GM23338 (cell line): Measurements from ENCODE around the gene HOXB4. TPM values are rescaled to one million over a fixed set of nuclear protein-coding genes. Genes with fewer than 3 reads are reported as not detected.

ENCODE experiments used
- ATAC-seq: fragments of 200-7000 bp; cut with Tn5 transposase; 3 replicates; pipeline ENCODE4 v1.9.1; 2020
- DNase-seq: peaks from one replicate; pipeline ENCODE4 v3.0.0-alpha.2; 2015; ENCODE audit warnings: low spot score
- H2AFZ ChIP-seq: fragments of 200-600 bp; sonication (generic); 2 replicates; pipeline ENCODE4 v1.8.0; 2016; ENCODE audit warnings: antibody characterized with exemption, mild to moderate bottlenecking, moderate library complexity
- H3F3A ChIP-seq: fragments of 200-600 bp; sonication (generic); replicated peaks from 2 replicates; pipeline ENCODE4 v1.8.0; 2017; ENCODE audit warnings: antibody characterized with exemption, mixed run types, low read depth
- H3K27ac ChIP-seq: fragments of 200-600 bp; sonication (generic); 2 replicates; pipeline ENCODE4 v1.6.1; 2016; ENCODE audit warnings: low read depth
- H3K27me3 ChIP-seq: fragments of 200-600 bp; sonication (generic); 2 replicates; pipeline ENCODE4 v1.8.0; 2016; ENCODE audit warnings: mild to moderate bottlenecking, mixed run types, moderate library complexity; ENCODE audit not compliant: insufficient read depth
- H3K36me3 ChIP-seq: fragments of 200-600 bp; sonication (generic); 2 replicates; pipeline ENCODE4 v1.8.0; 2016; ENCODE audit warnings: mild to moderate bottlenecking; ENCODE audit not compliant: insufficient read depth
- H3K4me1 ChIP-seq: fragments of 200-600 bp; sonication (generic); 2 replicates; pipeline ENCODE4 v1.8.0; 2016; ENCODE audit warnings: mild to moderate bottlenecking, moderate library complexity; ENCODE audit not compliant: insufficient read depth
- H3K4me2 ChIP-seq: fragments of 200-600 bp; sonication (generic); 2 replicates; pipeline ENCODE4 v1.7.1; 2017; ENCODE audit warnings: mixed run types
- H3K4me3 ChIP-seq: fragments of 200-600 bp; sonication (generic); 2 replicates; pipeline ENCODE4 v1.6.1; 2016; ENCODE audit warnings: mixed run types
- H3K79me2 ChIP-seq: fragments of 200-600 bp; sonication (generic); replicated peaks from 2 replicates; pipeline ENCODE4 v1.8.0; 2017; ENCODE audit warnings: mild to moderate bottlenecking; ENCODE audit not compliant: insufficient read depth
- H3K9me2 ChIP-seq: fragments of 200-600 bp; sonication (generic); 2 replicates; pipeline ENCODE4 v1.8.0; 2017; ENCODE audit not compliant: insufficient read depth
- H4K20me1 ChIP-seq: fragments of 200-600 bp; sonication (generic); replicated peaks from 2 replicates; pipeline ENCODE4 v1.8.0; 2017; ENCODE audit warnings: mild to moderate bottlenecking; ENCODE audit not compliant: insufficient read depth
- H3K27ac Mint-ChIP-seq: 2 replicates; pipeline ENCODE4 v1.8.0; 2020; ENCODE audit warnings: inconsistent platforms, mild to moderate bottlenecking, moderate library complexity, mixed read lengths
- H3K27me3 Mint-ChIP-seq: 3 replicates; pipeline ENCODE4 v1.8.0; 2022; ENCODE audit warnings: low read depth, mild to moderate bottlenecking, moderate library complexity, mixed read lengths, inconsistent platforms; ENCODE audit not compliant: insufficient read depth, poor library complexity
- H3K36me3 Mint-ChIP-seq: 3 replicates; pipeline ENCODE4 v1.8.0; 2021; ENCODE audit warnings: low read depth, mild to moderate bottlenecking, inconsistent platforms, moderate library complexity, mixed read lengths
- H3K4me1 Mint-ChIP-seq: 3 replicates; pipeline ENCODE4 v1.8.0; 2020; ENCODE audit warnings: mild to moderate bottlenecking, inconsistent platforms, mixed read lengths
- H3K4me3 Mint-ChIP-seq: 3 replicates; pipeline ENCODE4 v1.8.0; 2021; ENCODE audit warnings: moderate library complexity, mild to moderate bottlenecking, inconsistent platforms, mixed read lengths
- H3K9me3 Mint-ChIP-seq: 3 replicates; pipeline ENCODE4 v1.8.0; 2020; ENCODE audit warnings: moderate library complexity, mild to moderate bottlenecking, inconsistent platforms, mixed read lengths
- EZH2 ChIP-seq: fragments of 200-600 bp; sonication (generic); IDR thresholded peaks from one replicate; pipeline ENCODE4 v1.8.0; 2017; ENCODE audit warnings: antibody characterized with exemption, mild to moderate bottlenecking, low read depth; ENCODE audit not compliant: unreplicated experiment
- NANOG ChIP-seq: IDR thresholded peaks from 2 replicates; pipeline ENCODE4 v1.6.1; 2016; ENCODE audit warnings: antibody characterized with exemption, borderline replicate concordance
- ZNF114 ChIP-seq: fragments of 250-450 bp; sonication (Bioruptor Pico); IDR thresholded peaks from 2 replicates; pipeline ENCODE4 v1.5.0; 2020; ENCODE audit warnings: mild to moderate bottlenecking, moderate library complexity
- ZNF462 ChIP-seq: fragments of 250-450 bp; sonication (Bioruptor Pico); IDR thresholded peaks from 2 replicates; pipeline ENCODE4 v1.5.0; 2020; ENCODE audit warnings: mild to moderate bottlenecking, moderate library complexity
- polyA plus RNA-seq: library from polyadenylated mRNA; unstranded; fragments of >200 nt; fragmentation: Nextera tagmentation; extraction: Ambion mirVana; gene quantifications from 2 replicates; pipeline ENCODE4 v1.2.1, GENCODE V29; 2016
- total RNA-seq: library from RNA; depleted of rRNA; stranded (reverse); fragments of >200 nt; shearing (Covaris generic); gene quantifications from 2 replicates; pipeline ENCODE4 v1.2.3, GENCODE V29; 2014
- TF ChIP-seq, protein P1 (sequence below), 2 experiments: fragments of 200-600 bp in 1 of 2; sonication (generic) in 1 of 2; conservative IDR thresholded peaks; 2 replicates each; pipeline versions ENCODE4 v1.5.1 to v1.6.1; 2016 to 2017; ENCODE audit warnings: antibody characterized with exemption in 2 of 2, low read depth in 2 of 2, mild to moderate bottlenecking in 2 of 2, moderate library complexity in 1 of 2

The HOXB4 gene
- total and polyA plus RNA-seq, 2 experiments from 2014 or later, result not detected

DNA sequence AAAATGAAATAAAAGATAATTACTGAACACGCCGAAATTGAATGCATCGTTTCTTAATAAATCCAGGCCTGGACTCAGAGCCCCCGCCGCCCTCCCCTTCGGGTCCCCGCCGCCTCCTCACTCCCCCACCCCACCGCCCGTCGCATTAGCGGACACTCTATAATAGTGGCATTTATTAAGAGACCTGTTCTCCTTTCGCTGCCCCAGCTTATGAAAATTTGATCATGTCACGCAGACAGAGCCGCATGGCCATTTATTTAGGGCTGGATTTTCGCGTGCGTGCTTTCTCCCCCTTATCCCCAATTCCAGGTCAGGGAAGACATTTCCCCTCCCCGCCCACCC lies 27.0 kb downstream of the HOXB4 start:
- Mint-ChIP-seq H3K4me3 (no peak overlapping the region; the same call in 2 of the 3 replicates), H3K4me1 (peaks cover 57% of the 10 kb centered on the region), H3K36me3 (no peaks in the 10 kb centered on the region), H3K9me3 (no peaks in the 10 kb centered on the region; the same call in 2 of the 3 replicates), H3K27ac (no peak overlapping the region), H3K27me3 (peaks cover 99% of the 10 kb centered on the region)
- H4K20me1 ChIP-seq, result peaks cover 21% of the 10 kb centered on the region
- peaks cover 77% of the 10 kb centered on the region for H3K4me1 ChIP-seq
- H3K4me3 ChIP-seq, result peak overlapping the region; percentile 43
- no peaks in the 10 kb centered on the region for H3K79me2 ChIP-seq
- H2AFZ ChIP-seq, result no peak overlapping the region
- peaks cover 27% of the 10 kb centered on the region for H3F3A ChIP-seq
- H3K27me3 ChIP-seq, result peaks cover 100% of the 10 kb centered on the region
- H3K27ac ChIP-seq, result no peak overlapping the region
- ATAC-seq (no peak), DNase-seq (no peak)
- TF ChIP-seq ZNF462 (CRISPR knock-in tag) (no peak), EZH2 (peak; percentile 38)
- no peaks in the 10 kb centered on the region for H3K9me2 ChIP-seq
- H3K4me2 ChIP-seq, result peak overlapping the region; percentile 67
- no peaks in the 10 kb centered on the region for H3K36me3 ChIP-seq

- Histone ChIP-seq H2AFZ (no peak overlapping the region), H4K20me1 (peaks cover 21% of the 10 kb centered on the region), H3K4me1 (peaks cover 77% of the 10 kb centered on the region), H3K4me3 (peak overlapping the region; percentile 43), H3K27me3 (peaks cover 100% of the 10 kb centered on the region), H3K4me2 (peak overlapping the region; percentile 67), H3K79me2 (no peaks in the 10 kb centered on the region), H3K27ac (no peak overlapping the region), H3F3A (peaks cover 32% of the 10 kb centered on the region), H3K36me3 (no peaks in the 10 kb centered on the region), H3K9me2 (no peaks in the 10 kb centered on the region)
- no peak overlapping the region for H3K27ac Mint-ChIP-seq
- no peaks in the 10 kb centered on the region for H3K36me3 Mint-ChIP-seq
- H3K9me3 Mint-ChIP-seq, result no peaks in the 10 kb centered on the region; the same call in 2 of the 3 replicates
- peaks cover 60% of the 10 kb centered on the region for H3K4me1 Mint-ChIP-seq
- peaks cover 99% of the 10 kb centered on the region for H3K27me3 Mint-ChIP-seq
- TF ChIP-seq, protein P1, sequence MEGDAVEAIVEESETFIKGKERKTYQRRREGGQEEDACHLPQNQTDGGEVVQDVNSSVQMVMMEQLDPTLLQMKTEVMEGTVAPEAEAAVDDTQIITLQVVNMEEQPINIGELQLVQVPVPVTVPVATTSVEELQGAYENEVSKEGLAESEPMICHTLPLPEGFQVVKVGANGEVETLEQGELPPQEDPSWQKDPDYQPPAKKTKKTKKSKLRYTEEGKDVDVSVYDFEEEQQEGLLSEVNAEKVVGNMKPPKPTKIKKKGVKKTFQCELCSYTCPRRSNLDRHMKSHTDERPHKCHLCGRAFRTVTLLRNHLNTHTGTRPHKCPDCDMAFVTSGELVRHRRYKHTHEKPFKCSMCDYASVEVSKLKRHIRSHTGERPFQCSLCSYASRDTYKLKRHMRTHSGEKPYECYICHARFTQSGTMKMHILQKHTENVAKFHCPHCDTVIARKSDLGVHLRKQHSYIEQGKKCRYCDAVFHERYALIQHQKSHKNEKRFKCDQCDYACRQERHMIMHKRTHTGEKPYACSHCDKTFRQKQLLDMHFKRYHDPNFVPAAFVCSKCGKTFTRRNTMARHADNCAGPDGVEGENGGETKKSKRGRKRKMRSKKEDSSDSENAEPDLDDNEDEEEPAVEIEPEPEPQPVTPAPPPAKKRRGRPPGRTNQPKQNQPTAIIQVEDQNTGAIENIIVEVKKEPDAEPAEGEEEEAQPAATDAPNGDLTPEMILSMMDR (conservative IDR thresholded peaks at IDR 0.05; ENCODE audit: low read depth in 2 of 2), result peak; percentile 6 to 54; a peak in 3 of 4 replicates
- TF ChIP-seq EZH2, result peak; percentile 50
- TF ChIP-seq NANOG, result no peak
- TF ChIP-seq ZNF114 (CRISPR knock-in tag), result no peak
- H3K4me3 Mint-ChIP-seq, result 0 out of 3 replicates have a peak overlapping the region, but pooled peaks have one; percentile 36
- DNase-seq, result peak; percentile 64
- peak; percentile 5 for ATAC-seq
These were observed 27.5 kb downstream of the HOXB4 start for GRCh38 chr17:48550502-48551213.
